Measurements from ENCODE around the gene ATP13A2. TPM values are rescaled to one million over a fixed set of nuclear protein-coding genes. Genes with fewer than 3 reads are reported as not detected.
"Not testable (repeated sequence)": the region's sequence is repeated elsewhere in the genome, so short reads cannot be mapped to it uniquely, and the experiment has no call there.

Gene ATP13A2
- total RNA-seq, 1 experiment from 2014 or later: 47.2 TPM

DNA sequence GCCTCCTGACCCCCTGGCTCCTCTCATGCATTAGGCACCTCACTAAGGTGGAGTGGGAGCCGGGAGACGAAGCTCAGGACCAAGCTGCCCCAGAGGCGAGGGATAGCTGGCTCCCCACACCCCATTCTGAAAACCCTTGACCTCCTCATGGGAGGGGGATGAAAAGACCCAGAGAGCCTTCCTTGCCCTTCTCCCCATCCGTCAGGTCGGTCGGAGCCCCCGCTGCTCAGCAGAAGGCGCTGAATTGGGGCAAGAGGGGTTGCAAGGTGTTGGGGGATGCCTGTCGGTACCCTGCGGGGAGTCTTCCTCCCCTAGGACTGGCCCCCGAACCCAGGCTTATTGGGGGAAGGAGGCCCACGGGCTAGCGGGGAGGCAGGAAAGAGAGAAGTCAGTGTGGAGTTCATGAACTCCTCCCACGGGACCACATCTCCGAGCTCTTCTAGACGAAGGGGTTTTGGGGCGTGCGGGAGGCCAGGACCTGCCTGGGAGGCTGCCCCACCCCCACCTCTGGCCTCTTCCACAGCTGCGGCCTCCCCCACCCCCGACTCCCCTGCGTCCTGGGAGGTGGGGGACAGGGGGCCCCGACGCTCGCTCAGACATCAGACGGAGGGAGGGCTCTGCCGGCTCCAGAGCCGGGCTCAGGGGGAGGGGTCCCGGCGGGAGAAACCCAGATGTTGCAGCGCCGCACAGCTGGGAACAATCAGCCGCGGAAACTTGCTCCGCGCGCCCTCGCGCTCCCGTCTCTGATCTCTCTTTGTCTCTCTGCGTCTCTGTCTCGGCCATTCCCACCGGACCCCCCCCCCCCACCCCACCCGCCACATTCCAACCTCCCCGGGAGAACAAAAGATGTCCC is 32.0 kb downstream of the ATP13A2 start:
- peak; percentile 67 for DNase-seq (ENCODE audit: low read depth)

DNA sequence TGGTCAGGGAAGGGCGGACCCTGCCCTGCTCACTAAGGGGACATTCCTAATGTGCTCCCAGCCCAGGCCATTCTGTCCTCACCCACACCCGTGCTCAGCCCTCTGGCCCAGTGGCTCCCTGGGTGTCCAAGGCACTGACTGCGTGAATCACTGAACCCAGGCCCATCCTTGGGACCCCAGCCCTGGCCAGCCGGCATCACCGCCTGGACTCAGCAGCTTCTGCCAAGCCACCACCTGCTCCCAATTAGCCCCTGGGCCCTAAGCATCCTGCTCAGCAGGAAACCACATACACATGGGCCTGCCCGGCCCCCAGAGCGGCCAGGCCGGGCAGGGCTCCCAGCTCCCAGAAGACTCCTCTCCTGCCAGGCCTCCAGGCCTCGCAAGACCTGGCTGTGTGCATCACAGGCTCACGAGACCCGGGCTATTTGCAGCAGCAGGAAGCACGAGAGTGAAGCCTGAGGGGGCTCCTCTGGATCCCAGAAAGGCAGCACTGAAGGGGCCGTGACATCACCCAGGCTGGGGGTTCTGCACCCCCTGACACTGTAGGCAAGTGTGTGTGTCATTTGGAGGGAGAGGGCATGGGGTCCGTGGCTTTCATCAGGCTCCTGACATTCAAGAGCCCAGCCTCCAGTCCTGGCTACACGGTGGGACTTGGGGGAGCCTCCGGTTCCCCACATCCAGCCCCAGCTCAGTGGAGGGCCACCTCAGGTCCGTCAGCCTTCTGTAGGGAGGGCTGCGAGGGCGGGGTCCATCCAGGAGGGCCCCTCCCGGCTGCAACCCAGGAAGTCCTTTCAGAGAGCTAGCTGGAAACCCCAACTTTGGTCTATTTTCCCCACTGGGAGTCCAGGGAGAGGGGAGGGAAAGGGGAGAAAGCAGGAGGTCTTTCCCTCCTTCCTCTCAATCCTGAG is 32.9 kb downstream of the ATP13A2 start:
- DNase-seq (ENCODE audit: low read depth): peak; percentile 84

DNA sequence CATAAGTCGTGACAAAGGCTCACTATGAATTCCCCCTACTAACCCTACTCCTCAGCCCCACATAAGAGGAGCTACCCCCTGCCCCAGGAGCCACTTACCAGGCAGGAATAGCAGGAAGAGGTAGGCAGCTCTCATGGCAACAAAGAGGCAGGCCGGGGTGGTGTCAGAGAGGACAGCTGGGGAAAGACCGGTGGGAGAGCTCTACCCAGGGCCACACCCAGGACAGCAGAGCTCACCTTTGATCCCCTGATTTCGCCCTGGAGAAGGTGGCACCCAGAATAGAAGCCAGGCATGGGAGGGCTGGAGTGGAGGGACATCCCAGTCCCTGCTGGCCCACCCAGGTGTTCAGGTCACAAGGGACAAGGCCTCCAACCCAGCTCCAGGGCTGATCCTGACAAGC is 33.6 kb downstream of the ATP13A2 start:
- no peak for DNase-seq (ENCODE audit: low read depth)

DNA sequence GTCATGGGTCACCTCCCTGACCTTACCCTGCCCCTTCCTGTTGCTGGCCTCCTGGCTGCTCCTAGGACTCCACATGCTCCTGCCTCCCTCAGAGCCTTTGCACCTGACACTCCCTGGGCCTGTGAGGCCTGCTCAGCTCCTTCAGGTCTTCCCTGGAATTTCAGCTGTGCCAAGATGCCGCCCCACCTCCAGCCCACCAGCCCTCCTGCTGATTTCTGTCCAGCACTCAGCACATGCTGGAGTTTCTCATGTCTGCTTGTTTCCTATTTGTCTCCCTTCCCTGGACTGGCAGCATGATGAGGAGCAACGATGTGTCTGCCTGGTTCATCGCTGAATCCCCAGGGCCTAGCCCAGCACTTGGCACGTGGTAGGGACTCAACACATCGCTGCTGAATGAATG is 34.4 kb downstream of the ATP13A2 start:
- DNase-seq (ENCODE audit: low read depth): no peak

DNA sequence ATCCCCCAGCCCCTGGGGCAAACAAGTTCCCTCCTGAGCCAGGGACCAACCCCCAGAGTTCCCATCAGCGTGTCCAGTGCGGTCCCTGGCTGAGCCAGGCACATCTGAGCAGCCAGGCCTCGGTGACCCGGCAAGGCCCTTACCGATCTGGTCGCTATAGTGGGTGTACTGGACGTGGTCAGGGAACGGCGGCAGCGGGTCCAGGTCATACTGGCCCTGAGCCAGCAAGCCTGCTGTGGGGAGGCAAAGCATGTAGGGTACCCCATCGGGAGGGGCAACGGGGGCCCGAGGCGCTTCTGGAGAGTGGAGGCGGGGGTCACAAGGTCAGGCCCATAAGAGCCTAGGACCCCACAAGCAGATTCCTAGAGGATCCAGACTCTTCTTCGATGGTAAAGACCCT is 34.8 kb downstream of the ATP13A2 start:
- DNase-seq (ENCODE audit: low read depth): no peak

DNA sequence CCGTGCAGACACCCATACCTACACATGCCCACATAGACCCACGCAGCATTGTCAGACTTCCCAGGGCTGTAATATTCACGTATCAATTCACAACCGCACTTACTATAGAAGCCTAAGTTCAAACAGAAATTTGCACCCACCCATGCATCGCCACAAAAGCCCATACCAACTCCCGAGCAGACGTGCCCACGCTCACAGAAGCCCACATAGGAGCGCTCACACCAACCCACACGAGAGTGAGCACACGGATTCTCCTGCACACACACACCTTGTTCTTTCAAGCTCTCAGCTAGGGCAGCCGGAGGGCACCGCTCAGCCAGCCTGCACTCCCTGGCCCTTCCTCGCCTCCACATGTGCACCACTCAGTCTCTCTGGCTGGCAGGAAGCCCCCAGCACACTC is 35.9 kb downstream of the ATP13A2 start:
- DNase-seq (ENCODE audit: low read depth): no peak

DNA sequence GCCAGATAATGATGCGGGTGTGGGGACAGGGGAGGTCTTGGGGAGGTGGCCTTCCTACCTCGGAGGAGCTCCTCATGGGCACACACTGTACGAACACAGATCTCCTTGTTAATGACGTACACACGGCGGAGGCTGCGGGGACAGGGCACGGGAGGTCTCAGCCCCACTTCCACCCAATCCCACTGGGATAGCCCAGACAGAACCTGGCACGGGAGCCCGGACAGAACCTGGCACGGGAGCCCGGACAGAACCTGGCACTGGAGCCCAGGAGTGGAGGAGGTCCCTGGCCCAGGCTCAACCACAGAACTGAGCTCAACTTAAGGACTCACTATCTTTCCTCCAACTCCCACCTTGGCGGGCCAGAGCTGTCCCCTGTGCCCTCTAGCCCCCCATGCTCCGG is 36.5 kb downstream of the ATP13A2 start:
- DNase-seq (ENCODE audit: low read depth): no peak

DNA sequence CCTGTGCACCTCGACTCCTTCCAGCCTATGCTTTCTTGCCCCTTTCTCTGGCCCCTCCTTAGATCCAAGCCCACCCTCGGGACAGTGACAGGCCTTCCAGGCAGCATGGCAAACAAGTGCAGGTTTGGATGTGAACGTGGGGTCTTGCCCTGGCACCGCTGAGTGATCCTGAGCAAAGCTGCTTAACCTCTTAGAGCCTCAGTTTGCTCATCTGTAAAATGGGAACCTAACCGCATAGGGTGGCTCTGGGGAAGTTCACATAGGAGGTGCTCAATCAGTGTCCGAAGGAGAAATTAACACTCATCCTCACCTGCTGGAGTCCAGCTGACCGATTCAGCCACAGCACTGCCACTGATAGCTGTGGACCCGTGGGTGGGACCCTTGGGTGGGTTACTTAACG is 38.5 kb downstream of the ATP13A2 start:
- DNase-seq (ENCODE audit: low read depth): no peak

DNA sequence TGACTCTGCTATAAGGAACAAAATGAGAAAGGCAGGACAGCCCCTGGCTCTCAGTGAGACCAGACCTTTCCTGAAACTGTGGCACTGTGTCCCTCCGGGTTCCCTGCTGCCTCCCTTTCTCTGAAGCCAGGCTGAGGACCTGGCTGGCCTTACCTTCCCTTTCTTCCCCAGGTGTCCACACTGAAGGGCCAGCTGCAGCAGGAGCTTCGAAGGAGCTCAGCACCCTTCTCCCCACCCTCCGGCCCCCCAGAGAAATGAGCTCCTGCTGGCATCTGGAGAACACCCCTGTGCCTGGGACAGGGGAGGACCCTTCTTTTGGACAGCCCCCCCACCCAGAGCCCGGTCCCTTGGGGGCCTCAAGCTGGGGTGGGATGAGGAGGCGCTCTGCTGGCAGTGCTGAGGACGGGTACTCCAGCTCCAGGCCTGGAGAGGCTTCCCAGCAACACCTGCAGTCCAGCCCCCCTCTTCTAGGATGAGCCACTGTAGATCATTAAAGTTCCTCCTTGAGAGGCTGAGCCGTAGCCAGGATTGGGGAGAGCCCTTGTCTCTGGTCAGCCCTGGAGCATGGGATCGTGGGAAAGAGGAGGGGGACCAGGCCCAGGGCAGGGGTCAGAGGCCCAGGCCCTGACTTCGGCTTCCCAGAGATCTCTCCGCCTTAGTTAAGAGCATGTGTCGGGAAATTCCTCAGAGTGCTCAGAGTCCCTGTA is 39.4 kb downstream of the ATP13A2 start:
- no peak for DNase-seq (ENCODE audit: low read depth)

DNA sequence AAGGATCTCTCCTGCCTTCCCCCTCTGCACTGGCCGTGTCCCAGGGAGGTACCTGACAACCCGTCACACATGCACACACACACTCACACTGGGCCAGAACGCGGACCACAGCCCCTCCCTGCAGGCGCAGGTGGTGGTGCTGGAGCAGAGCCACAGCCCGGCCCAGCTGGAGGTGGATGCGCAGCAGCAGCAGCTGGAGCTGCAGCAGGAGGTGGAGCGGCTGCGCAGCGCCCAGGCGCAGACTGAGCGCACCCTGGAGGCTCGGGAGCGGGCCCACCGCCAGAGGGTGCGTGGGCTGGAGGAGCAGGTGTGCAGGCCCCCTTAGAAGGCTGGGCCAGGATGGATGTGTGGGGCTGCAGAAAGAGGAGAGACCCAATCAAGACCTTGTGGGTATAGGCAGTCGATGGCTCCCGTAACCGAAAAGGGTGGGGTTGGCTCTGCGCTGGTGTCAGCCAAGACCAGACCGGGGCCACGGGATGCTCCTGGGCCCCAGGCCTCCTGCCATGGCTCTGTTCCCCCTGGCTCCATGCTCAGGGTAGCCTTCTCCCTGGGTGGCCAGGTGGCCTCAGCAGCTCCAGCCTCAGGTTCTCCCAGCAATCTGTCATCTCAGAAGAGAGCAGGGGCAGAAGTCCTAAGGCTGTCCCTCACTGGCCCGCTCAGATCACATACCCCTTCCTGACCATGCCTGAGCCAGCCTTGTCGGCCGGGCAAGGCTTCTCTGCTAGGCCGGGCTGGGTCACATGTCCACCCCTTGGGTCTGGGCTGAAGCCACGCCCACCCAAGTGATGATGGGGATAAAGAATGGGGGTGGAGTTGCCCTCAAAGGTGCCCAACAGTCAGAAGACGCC is 40.2 kb downstream of the ATP13A2 start:
- peak; percentile 64 for DNase-seq (ENCODE audit: low read depth)

DNA sequence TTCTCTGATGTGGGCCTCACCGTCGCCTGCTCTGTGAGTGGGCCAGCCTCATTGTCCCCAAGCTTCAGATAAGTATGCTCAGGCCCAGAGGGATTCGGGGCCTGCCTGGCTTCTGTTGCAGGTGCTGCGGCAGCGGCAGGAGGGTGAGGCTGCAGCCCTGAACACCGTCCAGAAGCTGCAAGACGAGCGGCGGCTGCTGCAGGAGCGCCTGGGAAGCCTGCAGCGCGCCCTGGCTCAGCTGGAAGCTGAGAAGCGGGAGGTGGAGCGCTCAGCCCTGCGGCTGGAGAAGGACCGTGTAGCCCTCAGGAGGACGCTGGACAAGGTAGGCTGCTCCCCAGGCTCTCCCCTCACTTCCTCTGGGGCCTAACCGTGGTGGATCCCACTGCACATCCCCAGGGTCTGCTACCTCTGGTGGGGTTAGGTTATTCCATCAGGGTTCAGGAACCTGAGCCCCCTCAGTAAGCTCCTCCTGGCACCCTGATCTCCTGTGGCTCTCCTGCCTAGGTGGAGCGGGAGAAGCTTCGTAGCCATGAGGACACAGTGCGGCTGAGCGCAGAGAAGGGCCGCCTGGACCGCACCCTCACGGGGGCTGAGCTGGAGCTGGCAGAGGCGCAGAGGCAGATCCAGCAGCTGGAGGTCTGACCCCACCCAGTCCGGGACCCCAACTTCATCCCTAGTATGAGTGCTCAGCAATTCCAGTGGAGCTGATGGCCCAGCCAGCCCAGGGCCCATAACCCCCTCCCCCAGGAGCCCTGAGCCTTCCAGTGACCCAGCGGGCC is 41.4 kb downstream of the ATP13A2 start:
- no peak for DNase-seq (ENCODE audit: low read depth)

DNA sequence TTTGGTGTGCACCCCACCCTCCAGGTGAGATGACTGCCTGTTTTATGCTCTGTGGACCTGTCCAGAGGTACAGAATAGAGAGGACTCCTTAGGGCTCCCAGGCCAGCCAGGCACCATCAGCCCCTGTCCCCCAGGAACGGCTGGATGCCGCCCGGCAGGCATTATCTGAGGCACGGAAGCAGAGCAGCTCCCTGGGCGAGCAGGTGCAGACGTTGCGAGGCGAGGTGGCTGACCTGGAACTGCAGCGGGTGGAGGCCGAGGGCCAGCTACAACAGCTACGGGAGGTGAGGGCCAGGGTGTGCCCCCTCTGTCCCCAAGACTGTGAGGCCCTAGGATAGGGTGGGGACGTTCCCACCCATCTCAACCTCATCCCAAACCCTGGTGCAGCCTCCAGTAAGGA is 42.1 kb downstream of the ATP13A2 start:
- DNase-seq (ENCODE audit: low read depth): no peak

DNA sequence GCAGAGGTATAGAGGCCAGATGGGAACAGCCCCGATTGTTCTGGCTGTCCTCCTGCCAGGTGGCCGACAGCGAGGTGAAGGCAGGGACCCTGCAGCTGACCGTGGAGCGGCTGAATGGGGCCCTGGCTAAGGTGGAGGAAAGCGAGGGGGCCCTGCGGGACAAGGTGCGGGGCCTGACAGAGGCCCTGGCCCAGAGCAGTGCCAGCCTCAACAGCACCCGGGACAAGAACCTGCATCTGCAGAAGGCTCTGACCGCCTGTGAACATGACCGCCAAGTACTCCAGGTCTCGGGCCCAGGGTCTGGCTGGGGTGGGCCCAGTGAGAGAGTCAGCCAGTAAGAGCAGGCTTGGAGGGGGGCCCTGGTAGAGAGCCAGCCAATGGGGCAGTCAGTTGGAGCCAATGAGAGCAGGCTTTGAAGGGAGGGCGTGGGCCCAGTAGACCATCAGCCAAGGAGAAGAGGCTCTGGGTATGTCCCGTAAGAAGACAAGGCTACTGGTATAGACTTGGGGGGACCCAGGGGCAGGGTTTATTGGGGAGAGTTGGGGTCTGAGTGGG is 42.6 kb downstream of the ATP13A2 start:
- no peak for DNase-seq (ENCODE audit: low read depth)

DNA sequence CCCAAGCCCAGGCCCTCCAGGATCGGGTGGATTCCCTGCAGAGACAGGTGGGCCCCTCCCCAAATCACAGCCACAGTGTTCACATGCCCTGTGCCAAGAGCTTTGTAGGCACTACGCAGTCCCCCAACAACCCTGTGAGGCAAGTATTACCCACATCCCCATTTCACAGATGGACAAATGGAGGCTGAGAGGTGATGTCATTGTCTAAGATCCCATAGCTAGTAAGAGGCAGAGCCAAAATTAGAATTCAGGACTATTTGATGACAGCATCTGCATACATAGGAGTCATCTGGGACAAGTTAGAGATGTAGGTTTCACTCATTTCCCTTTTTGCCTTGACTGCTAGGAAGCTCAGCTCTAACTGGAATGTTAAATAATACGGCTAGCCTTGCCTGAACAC is 43.4 kb downstream of the ATP13A2 start:
- DNase-seq (ENCODE audit: low read depth): no peak

DNA sequence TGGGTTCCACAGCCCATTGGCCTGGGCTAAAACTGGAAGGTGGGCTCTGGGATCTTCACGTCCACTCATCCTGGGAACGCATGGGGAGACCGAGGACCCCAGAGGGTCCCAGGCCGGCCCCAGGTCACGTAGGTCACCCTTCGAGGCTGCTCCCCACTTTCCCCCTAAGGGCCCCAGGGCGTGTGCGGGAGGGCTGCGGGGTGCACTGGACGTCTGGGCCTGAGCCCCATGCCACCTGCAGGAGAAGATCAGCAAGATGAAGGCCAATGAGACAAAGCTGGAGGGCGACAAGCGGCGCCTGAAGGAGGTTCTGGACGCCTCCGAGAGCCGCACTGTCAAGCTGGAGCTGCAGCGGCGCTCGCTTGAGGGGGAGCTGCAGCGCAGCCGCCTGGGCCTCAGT is 43.8 kb downstream of the ATP13A2 start:
- DNase-seq (ENCODE audit: low read depth): no peak

DNA sequence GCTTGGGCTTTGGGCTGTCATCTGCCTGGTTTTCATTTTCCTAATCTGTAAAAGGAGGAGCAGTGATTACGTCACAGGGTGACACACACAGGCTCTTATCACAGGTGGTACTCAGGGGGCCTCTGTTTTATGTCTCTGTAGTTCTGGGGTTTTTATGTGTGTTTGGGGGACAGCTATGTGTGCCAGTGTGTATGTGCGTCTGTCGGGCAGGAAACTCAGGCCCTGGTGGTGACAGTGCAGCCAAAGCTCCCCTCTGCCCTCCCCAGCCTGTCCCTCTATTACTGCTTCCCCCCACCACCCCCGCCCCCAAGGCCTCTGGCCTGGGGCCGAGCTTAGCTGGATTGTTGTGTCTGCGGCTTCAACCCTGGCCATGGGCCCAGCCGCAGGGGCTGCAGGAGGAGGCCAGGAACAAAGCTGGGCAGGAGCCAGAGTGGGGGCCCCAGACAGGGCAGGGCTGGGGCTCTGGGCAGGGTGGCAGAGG is 44.6 kb downstream of the ATP13A2 start:
- peak; percentile 97 for DNase-seq (ENCODE audit: low read depth)

DNA sequence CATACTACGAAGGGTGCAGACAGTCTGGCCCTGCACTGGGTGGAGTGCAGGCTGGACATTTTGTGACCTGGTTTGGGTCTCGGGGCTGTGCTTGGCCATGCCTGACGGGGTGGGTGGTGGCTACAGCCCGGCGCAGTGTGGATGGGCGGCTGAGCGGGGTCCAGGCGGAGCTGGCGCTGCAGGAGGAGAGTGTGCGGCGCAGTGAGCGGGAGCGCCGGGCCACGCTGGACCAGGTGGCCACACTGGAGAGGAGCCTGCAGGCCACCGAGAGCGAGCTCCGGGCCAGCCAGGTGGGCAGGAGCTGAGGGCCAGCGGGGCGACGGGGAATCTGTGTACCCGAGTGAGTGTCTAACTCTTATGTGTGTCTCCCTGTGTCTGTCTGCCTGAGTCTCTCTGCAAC is 45.4 kb downstream of the ATP13A2 start:
- no peak for DNase-seq (ENCODE audit: low read depth)

DNA sequence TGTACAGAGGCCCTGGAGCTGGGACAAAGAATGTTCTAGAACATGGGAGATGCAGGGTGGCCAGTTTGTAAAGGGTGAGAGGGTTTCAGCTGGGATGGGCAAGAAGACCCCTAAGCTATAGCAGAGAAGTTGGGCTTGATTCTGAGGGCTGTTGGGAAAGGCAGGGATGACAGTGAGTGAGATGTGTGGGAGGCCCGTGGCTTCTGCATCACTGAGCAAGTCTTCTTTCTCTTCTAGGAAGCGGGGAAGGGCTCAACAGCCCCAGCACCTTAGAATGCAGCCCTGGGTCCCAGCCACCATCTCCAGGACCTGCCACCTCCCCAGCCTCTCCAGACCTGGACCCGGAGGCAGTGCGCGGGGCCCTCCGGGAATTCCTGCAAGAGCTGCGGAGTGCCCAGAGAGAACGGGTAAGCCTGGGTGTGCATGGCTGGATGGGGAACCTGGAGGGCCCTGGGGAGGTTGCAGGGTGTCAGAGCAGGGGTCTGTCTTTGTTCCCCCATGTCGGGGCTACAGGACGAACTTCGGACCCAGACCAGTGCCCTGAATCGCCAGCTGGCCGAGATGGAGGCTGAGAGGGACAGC is 46.2 kb downstream of the ATP13A2 start:
- no peak for DNase-seq (ENCODE audit: low read depth)

DNA sequence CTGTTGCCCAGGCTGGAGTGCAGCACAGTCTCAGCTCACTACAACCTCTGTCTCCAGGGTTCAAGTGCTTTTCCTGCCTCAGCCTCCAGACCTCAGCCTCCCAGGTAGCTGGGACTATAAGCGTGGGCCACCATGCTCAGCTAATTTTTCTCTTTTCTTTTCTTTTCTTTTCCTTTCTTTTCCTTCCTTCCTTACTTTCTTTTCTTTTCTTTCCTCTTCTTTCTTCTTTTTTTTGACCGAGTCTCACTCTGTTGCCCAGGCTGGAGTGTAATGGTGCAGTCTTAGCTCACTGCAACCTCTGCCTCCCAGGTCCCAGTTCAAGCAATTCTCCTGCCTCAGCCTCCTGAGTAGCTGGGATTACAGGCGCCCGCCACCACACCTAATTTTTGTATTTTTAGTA is 47.6 kb downstream of the ATP13A2 start:
- not testable (repeated sequence) for DNase-seq (ENCODE audit: low read depth)
